Measurements from ENCODE around the gene CACNA2D4. TPM values are rescaled to one million over a fixed set of nuclear protein-coding genes. Genes with fewer than 3 reads are reported as not detected.

CACNA2D4 gene
- total RNA-seq, 1 experiment from 2014 or later = 0.37 TPM

DNA sequence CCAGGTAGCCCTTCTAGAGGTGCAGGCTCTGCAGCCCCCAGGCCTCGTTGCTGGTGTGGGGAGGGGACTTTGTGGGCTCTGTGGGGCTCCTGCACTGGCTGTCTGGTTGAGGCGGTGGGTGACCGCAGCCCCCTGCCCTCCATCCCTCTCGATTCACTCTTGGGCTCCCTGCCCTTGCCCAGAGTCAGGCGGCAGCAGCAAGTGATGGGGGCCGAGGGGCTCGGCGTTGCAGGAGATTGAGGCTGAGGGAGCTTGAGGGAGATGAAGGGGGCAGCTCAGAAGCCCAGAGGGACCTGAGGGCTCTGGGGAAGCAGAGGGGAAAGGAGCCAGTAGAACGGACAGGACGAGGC lies 107.5 kb downstream of the CACNA2D4 start:
- no peaks in the 10 kb centered on the region for H3K9me2 ChIP-seq (replicated peaks; ENCODE audit: insufficient read depth, low read length)

GRCh38 chr12:1810201-1810930 lies 108.1 kb downstream of the CACNA2D4 start:
- Histone ChIP-seq H3K36me3 (ENCODE audit: insufficient read depth, low read length) (no peaks in the 10 kb centered on the region), H3K4me2 (ENCODE audit: low read depth, low read length, poor library complexity, severe bottlenecking) (no peak overlapping the region), H3K79me2 (ENCODE audit: low read length) (no peaks in the 10 kb centered on the region), H3K4me1 (ENCODE audit: low read length) (peaks cover 8% of the 10 kb centered on the region), H4K20me1 (ENCODE audit: insufficient read depth, low read depth, low read length) (no peaks in the 10 kb centered on the region), H3K9me3 (ENCODE audit: low read length) (no peaks in the 10 kb centered on the region), H3K27me3 (ENCODE audit: low read length) (no peaks in the 10 kb centered on the region), H2AFZ (ENCODE audit: low read length) (no peak overlapping the region), H3K9me2 (replicated peaks; ENCODE audit: insufficient read depth, low read length) (no peaks in the 10 kb centered on the region), H3K9ac (ENCODE audit: low read length) (no peak overlapping the region), H3K27ac (ENCODE audit: low read length) (no peak overlapping the region), H3K4me3 (ENCODE audit: low read length) (no peak overlapping the region)
- DNase-seq = no peak

More for the DNA sequence above, 107.5 kb downstream of the CACNA2D4 start:
- Histone ChIP-seq H3K79me2 (ENCODE audit: low read length) (no peaks in the 10 kb centered on the region), H3K4me2 (ENCODE audit: low read depth, low read length, poor library complexity, severe bottlenecking) (no peak overlapping the region), H4K20me1 (ENCODE audit: insufficient read depth, low read depth, low read length) (no peaks in the 10 kb centered on the region), H3K36me3 (ENCODE audit: insufficient read depth, low read length) (no peaks in the 10 kb centered on the region), H2AFZ (ENCODE audit: low read length) (no peak overlapping the region), H3K27ac (ENCODE audit: low read length) (no peak overlapping the region), H3K27me3 (ENCODE audit: low read length) (no peaks in the 10 kb centered on the region), H3K9ac (ENCODE audit: low read length) (no peak overlapping the region), H3K4me3 (ENCODE audit: low read length) (no peak overlapping the region), H3K9me3 (ENCODE audit: low read length) (no peaks in the 10 kb centered on the region), H3K4me1 (ENCODE audit: low read length) (peaks cover 8% of the 10 kb centered on the region)
- DNase-seq = no peak

DNA sequence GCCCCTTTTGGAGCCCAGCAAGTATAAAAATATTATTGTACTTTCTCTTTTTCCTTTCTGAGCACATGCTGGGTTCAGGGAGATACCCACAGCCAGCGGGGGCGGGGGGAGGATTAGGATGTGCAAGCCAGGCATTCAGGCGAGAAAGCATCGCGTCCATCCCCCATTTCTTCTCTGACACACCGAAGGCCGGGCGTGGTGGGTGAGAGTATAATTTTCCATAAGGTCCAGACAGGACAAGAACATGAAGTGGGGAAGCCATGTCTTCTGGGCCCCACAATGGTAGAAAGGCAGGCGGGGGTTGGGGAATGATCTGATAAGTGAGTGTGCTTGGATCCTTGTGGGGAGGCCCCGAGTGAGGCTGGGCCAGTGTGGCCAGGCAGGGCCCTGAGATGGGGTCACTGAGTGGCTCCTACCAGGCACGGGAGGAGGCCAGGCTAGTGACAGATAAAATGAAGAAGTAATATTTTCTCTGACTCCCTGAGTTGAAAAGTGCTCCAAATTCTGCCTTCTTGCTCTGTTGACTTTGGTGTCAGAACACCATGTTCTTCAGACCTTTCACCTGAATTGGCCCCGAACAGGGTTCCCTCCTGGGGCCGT lies 108.8 kb downstream of the CACNA2D4 start:
- H3K79me2 ChIP-seq (ENCODE audit: low read length) = no peaks in the 10 kb centered on the region
- H3K4me2 ChIP-seq (ENCODE audit: low read depth, low read length, poor library complexity, severe bottlenecking) = no peak overlapping the region
- H3K4me3 ChIP-seq (ENCODE audit: low read length) = no peak overlapping the region
- H4K20me1 ChIP-seq (ENCODE audit: insufficient read depth, low read depth, low read length) = no peaks in the 10 kb centered on the region
- DNase-seq = no peak
- no peak overlapping the region for H2AFZ ChIP-seq (ENCODE audit: low read length)
- H3K9ac ChIP-seq (ENCODE audit: low read length) = no peak overlapping the region
- H3K27ac ChIP-seq (ENCODE audit: low read length) = no peak overlapping the region
- H3K4me1 ChIP-seq (ENCODE audit: low read length) = peaks cover 10% of the 10 kb centered on the region
- H3K36me3 ChIP-seq (ENCODE audit: insufficient read depth, low read length) = no peaks in the 10 kb centered on the region
- H3K9me2 ChIP-seq (replicated peaks; ENCODE audit: insufficient read depth, low read length) = no peaks in the 10 kb centered on the region
- H3K27me3 ChIP-seq (ENCODE audit: low read length) = no peaks in the 10 kb centered on the region
- H3K9me3 ChIP-seq (ENCODE audit: low read length) = no peaks in the 10 kb centered on the region

DNA sequence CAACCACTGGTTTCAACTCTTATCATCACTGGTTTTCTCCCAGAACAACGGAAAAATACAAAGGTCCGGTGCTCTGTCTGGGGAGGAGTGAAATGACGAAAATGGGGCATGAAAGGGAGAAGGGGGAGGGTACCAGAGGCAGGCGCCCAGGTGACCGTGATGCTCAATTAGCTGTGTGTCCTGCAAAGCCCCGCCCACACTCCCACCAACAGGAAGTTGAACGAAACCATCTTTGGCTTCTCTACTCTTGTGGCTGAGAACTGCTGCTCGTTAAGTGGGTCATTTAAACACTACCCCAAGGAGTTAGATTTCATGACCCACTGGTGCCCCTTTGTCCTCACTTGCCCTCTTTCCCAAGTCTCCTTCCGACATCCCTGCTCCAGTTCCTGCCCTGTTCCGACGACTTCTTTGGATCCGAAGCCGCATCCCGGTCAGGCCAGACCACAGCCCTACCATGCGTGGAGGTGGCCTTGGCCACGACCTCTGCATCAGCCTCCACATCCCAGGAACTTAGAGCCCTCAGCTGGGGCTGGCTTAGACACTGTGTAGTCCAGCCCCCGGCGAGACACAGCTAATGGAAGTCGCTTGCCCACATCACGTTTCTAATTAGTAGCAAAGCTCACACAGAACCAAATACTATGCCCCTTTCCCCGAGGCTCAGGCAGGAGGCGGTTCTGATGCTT lies 109.5 kb downstream of the CACNA2D4 start:
- H3K4me3 ChIP-seq (ENCODE audit: low read length) = no peak overlapping the region
- H3K9me3 ChIP-seq (ENCODE audit: low read length) = no peaks in the 10 kb centered on the region
- DNase-seq = no peak
- H3K79me2 ChIP-seq (ENCODE audit: low read length) = no peaks in the 10 kb centered on the region
- no peaks in the 10 kb centered on the region for H3K36me3 ChIP-seq (ENCODE audit: insufficient read depth, low read length)
- no peaks in the 10 kb centered on the region for H3K9me2 ChIP-seq (replicated peaks; ENCODE audit: insufficient read depth, low read length)
- H3K27me3 ChIP-seq (ENCODE audit: low read length) = no peaks in the 10 kb centered on the region
- H2AFZ ChIP-seq (ENCODE audit: low read length) = no peak overlapping the region
- H4K20me1 ChIP-seq (ENCODE audit: insufficient read depth, low read depth, low read length) = no peaks in the 10 kb centered on the region
- H3K9ac ChIP-seq (ENCODE audit: low read length) = no peak overlapping the region
- H3K4me2 ChIP-seq (ENCODE audit: low read depth, low read length, poor library complexity, severe bottlenecking) = no peak overlapping the region
- H3K27ac ChIP-seq (ENCODE audit: low read length) = no peak overlapping the region
- peaks cover 12% of the 10 kb centered on the region for H3K4me1 ChIP-seq (ENCODE audit: low read length)

DNA sequence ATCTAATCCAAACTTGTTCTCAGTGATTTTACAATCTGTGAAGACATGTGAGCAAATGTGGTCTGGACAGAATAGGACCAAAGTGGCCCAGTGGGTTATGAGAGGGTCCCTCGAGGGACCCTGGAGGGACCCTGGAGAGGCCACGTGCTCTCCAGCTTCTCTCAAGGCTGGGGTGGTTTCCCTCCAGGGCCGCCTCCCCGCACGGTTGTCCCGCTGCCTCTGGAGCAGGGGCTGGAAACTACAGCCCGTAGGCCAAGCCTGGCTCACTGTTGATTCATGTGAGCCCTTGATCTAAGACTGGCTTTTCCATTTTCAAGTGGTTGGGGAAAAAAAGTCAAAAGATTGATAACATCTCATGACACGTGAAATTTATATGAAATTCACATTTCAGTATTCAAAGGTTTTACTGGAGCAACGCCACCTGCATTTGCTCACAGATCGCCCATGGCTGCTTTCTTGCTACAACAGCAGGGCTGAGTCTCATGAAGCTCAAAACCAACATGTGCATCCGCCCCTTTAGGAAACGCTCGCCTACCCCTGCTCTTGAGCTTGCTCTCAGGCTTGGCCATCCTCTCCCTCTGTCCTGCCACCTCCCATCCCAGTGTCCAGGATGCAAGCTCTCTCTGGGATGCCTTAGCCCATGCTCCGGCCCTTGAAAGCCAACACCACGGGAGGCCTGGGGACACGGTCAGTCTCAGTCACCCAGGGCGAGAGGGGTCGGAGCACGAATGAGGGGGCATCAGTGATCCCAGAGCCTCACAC lies 110.2 kb downstream of the CACNA2D4 start:
- Histone ChIP-seq H3K4me1 (ENCODE audit: low read length) (peaks cover 12% of the 10 kb centered on the region), H3K4me3 (ENCODE audit: low read length) (no peak overlapping the region), H3K9me2 (replicated peaks; ENCODE audit: insufficient read depth, low read length) (no peaks in the 10 kb centered on the region), H3K27me3 (ENCODE audit: low read length) (no peaks in the 10 kb centered on the region), H3K4me2 (ENCODE audit: low read depth, low read length, poor library complexity, severe bottlenecking) (no peak overlapping the region), H3K27ac (ENCODE audit: low read length) (no peak overlapping the region), H3K36me3 (ENCODE audit: insufficient read depth, low read length) (no peaks in the 10 kb centered on the region), H3K9ac (ENCODE audit: low read length) (no peak overlapping the region), H2AFZ (ENCODE audit: low read length) (no peak overlapping the region), H4K20me1 (ENCODE audit: insufficient read depth, low read depth, low read length) (no peaks in the 10 kb centered on the region), H3K79me2 (ENCODE audit: low read length) (no peaks in the 10 kb centered on the region), H3K9me3 (ENCODE audit: low read length) (no peaks in the 10 kb centered on the region)
- no peak for DNase-seq

GRCh38 chr12:1807087-1807860 lies 111.2 kb downstream of the CACNA2D4 start:
- Histone ChIP-seq H3K4me1 (ENCODE audit: low read length) (peaks cover 4% of the 10 kb centered on the region), H3K9me3 (ENCODE audit: low read length) (no peaks in the 10 kb centered on the region), H4K20me1 (ENCODE audit: insufficient read depth, low read depth, low read length) (no peaks in the 10 kb centered on the region), H3K27ac (ENCODE audit: low read length) (no peak overlapping the region), H3K27me3 (ENCODE audit: low read length) (no peaks in the 10 kb centered on the region), H2AFZ (ENCODE audit: low read length) (no peak overlapping the region), H3K4me3 (ENCODE audit: low read length) (no peak overlapping the region), H3K4me2 (ENCODE audit: low read depth, low read length, poor library complexity, severe bottlenecking) (no peak overlapping the region), H3K36me3 (ENCODE audit: insufficient read depth, low read length) (no peaks in the 10 kb centered on the region), H3K79me2 (ENCODE audit: low read length) (no peaks in the 10 kb centered on the region), H3K9ac (ENCODE audit: low read length) (no peak overlapping the region), H3K9me2 (replicated peaks; ENCODE audit: insufficient read depth, low read length) (no peaks in the 10 kb centered on the region)
- DNase-seq = no peak

- Histone ChIP-seq H3K27ac (ENCODE audit: low read length) (no peak overlapping the region), H2AFZ (ENCODE audit: low read length) (no peak overlapping the region), H3K9me3 (ENCODE audit: low read length) (no peaks in the 10 kb centered on the region), H3K36me3 (ENCODE audit: insufficient read depth, low read length) (no peaks in the 10 kb centered on the region), H3K9ac (ENCODE audit: low read length) (no peak overlapping the region), H4K20me1 (ENCODE audit: insufficient read depth, low read depth, low read length) (no peaks in the 10 kb centered on the region), H3K4me2 (ENCODE audit: low read depth, low read length, poor library complexity, severe bottlenecking) (no peak overlapping the region), H3K9me2 (replicated peaks; ENCODE audit: insufficient read depth, low read length) (no peaks in the 10 kb centered on the region), H3K4me3 (ENCODE audit: low read length) (no peak overlapping the region), H3K27me3 (ENCODE audit: low read length) (no peaks in the 10 kb centered on the region), H3K79me2 (ENCODE audit: low read length) (no peaks in the 10 kb centered on the region), H3K4me1 (ENCODE audit: low read length) (peaks cover 12% of the 10 kb centered on the region)
- DNase-seq = no peak
Observed at GRCh38 chr12:1806301-1807086, 112.0 kb downstream of the CACNA2D4 start.
